Measurements from ENCODE around the gene LMNB1. TPM values are rescaled to one million over a fixed set of nuclear protein-coding genes. Genes with fewer than 3 reads are reported as not detected.

LMNB1 gene
- total RNA-seq, 1 experiment from 2014 or later = 211 TPM

DNA sequence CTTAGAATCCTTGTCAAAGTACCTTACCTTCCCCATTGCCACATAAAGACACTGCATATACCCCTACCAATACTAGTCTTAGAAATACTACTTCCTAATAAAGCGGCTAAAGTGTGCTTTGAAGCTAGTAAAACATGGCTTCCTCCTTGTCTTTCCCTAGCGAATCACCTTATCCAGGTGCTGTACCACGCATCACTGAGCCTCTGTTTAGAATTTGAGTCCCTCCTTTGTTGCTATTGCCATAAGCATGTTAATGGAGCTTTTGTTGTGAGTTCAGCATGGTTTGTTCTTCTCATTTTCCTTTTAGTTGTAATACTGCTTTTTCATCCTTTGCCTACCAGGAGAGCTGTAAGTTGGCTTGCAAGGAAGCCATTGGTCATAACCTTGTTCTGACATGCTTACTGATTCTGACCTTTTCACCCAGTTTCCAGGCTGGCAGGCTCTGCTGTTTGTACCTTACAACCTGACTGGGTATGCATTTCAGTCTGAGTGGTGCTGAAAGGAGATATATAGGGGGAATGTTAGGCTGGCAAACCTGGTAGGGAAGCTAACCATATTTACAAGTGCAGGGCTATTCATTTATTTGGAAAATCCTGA, 49.8 kb downstream of the LMNB1 start:
- peaks cover 38 to 93% (median 70%) of the 10 kb centered on the region in 3 experiments; a peak in 6 of 7 replicates for H3K36me3 Mint-ChIP-seq (ENCODE audit: insufficient read depth in 1 of 3, low read depth in 3 of 3)
- Histone ChIP-seq H3K4me1 (ENCODE audit: insufficient read depth, low read length) (0 out of 2 replicates have a peak, but pooled peaks cover 2% of the 10 kb centered on the region), H3T11ph (ENCODE audit: low read length) (no peak overlapping the region), H2BK12ac (ENCODE audit: insufficient read length, low read depth, low read length) (no peak overlapping the region), H3K14ac (ENCODE audit: insufficient read depth, low read length) (no peak overlapping the region), H2BK20ac (ENCODE audit: low read depth, low read length, poor library complexity, severe bottlenecking) (no peak overlapping the region), H3K27me3 (ENCODE audit: insufficient read depth, low read length) (no peaks in the 10 kb centered on the region), H3K23me2 (ENCODE audit: insufficient read length, low read depth, low read length, poor library complexity, severe bottlenecking) (no peaks in the 10 kb centered on the region), H3K56ac (ENCODE audit: insufficient read length, low read depth, low read length) (no peak overlapping the region), H3K4ac (ENCODE audit: low read depth, low read length) (no peak overlapping the region), H3K4me2 (ENCODE audit: insufficient read depth, insufficient read length, low read length) (no peak overlapping the region), H4K5ac (ENCODE audit: insufficient read length, low read depth, low read length) (no peak overlapping the region), H4K8ac (replicated peaks; ENCODE audit: insufficient read length, low read depth, low read length) (no peak overlapping the region), H3K27ac (ENCODE audit: insufficient read length, low read depth, low read length) (no peak overlapping the region), H4K91ac (ENCODE audit: insufficient read length, low read depth, low read length) (no peak overlapping the region), H3K9ac (ENCODE audit: extremely low read depth, insufficient read length, low read length) (no peak overlapping the region), H2BK120ac (ENCODE audit: low read depth, low read length, poor library complexity, severe bottlenecking) (no peak overlapping the region), H2AFZ (ENCODE audit: low read length) (no peak overlapping the region), H2AK5ac (ENCODE audit: insufficient read length, low read length) (no peak overlapping the region), H3K23ac (ENCODE audit: insufficient read length, low read depth, low read length) (no peak overlapping the region), H3K18ac (ENCODE audit: insufficient read length, low read depth, low read length) (no peak overlapping the region), H2BK5ac (ENCODE audit: insufficient read length, low read length) (no peak overlapping the region), H3K79me2 (ENCODE audit: insufficient read depth, low read length) (no peaks in the 10 kb centered on the region), H2BK15ac (ENCODE audit: low read depth, low read length) (no peak overlapping the region), H3K9me3 (ENCODE audit: control insufficient read depth, low read depth, low read length) (no peaks in the 10 kb centered on the region), H4K20me1 (ENCODE audit: control insufficient read depth, insufficient read depth, insufficient read length) (no peaks in the 10 kb centered on the region), H3K79me1 (ENCODE audit: insufficient read depth, low read depth, low read length, poor library complexity, severe bottlenecking) (no peaks in the 10 kb centered on the region)
- H3K4me1 Mint-ChIP-seq = peaks cover 26 to 32% of the 10 kb centered on the region in 2 experiments
- DNase-seq = no peak
- no peaks in the 10 kb centered on the region for H3K9me3 Mint-ChIP-seq
- no peak overlapping the region for H3K4me3 Mint-ChIP-seq
- TF ChIP-seq CTCF (conservative IDR thresholded peaks at IDR 0.05) = no peak
- WGBS (ENCODE audit: extremely low coverage, insufficient read length, low lambda C conversion rate) = no CpG with 5 or more reads among the region's 3 CpGs
- H3K27me3 Mint-ChIP-seq (ENCODE audit: low read depth) = no peaks in the 10 kb centered on the region
- peak overlapping the region in 2 of 3 experiments; percentile 4 to 94; a peak in 6 of 7 replicates for H3K27ac Mint-ChIP-seq

All from H9 (cell line).